Neural progenitor cell (in vitro differentiated cells): ENCODE data around the gene LPCAT2. TPM values are rescaled to one million over a fixed set of nuclear protein-coding genes. Genes with fewer than 3 reads are reported as not detected.

ENCODE experiments used
- DNase-seq: peaks from one replicate; pipeline ENCODE4 v3.0.0-alpha.2; 2016; ENCODE audit warnings: low spot score
- H2AFZ ChIP-seq: fragments of 200-600 bp; sonication (generic); replicated peaks from 2 replicates; pipeline ENCODE4 v1.6.1; 2016; ENCODE audit warnings: antibody characterized with exemption
- H3F3A ChIP-seq: fragments of 200-600 bp; sonication (generic); 2 replicates; pipeline ENCODE4 v1.6.1; 2016; ENCODE audit warnings: antibody characterized with exemption, low read depth
- H3K27ac ChIP-seq: fragments of 200-600 bp; sonication (generic); 2 replicates; pipeline ENCODE4 v1.5.1; 2016; ENCODE audit warnings: mild to moderate bottlenecking
- H3K27me3 ChIP-seq: fragments of 200-600 bp; sonication (generic); 2 replicates; pipeline ENCODE4 v1.6.1; 2016; ENCODE audit warnings: mild to moderate bottlenecking, moderate library complexity
- H3K36me3 ChIP-seq: fragments of 200-600 bp; sonication (generic); 2 replicates; pipeline ENCODE4 v1.5.1; 2016
- H3K4me1 ChIP-seq: fragments of 200-600 bp; sonication (generic); 2 replicates; pipeline ENCODE4 v1.6.1; 2016; ENCODE audit warnings: mixed run types
- H3K4me2 ChIP-seq: fragments of 200-600 bp; sonication (generic); 2 replicates; pipeline ENCODE4 v1.6.1; 2016
- H3K4me3 ChIP-seq: fragments of 200-600 bp; sonication (generic); 2 replicates; pipeline ENCODE4 v1.5.1; 2016
- H3K79me2 ChIP-seq: fragments of 200-600 bp; sonication (generic); 2 replicates; pipeline ENCODE4 v1.6.1; 2016; ENCODE audit warnings: low read depth
- H3K9ac ChIP-seq: fragments of 200-600 bp; sonication (generic); 2 replicates; pipeline ENCODE4 v1.6.1; 2016
- H3K9me3 ChIP-seq: fragments of 200-600 bp; sonication (generic); 2 replicates; pipeline ENCODE4 v1.5.1; 2016; ENCODE audit warnings: low read depth
- H4K20me1 ChIP-seq: fragments of 200-600 bp; sonication (generic); 2 replicates; pipeline ENCODE4 v1.6.1; 2016; ENCODE audit warnings: low read depth
- H3K27ac Mint-ChIP-seq: 3 replicates; pipeline ENCODE4 v1.8.0; 2021; ENCODE audit warnings: mixed read lengths
- H3K27me3 Mint-ChIP-seq: 2 replicates; pipeline ENCODE4 v1.8.0; 2022; ENCODE audit warnings: low read depth, mild to moderate bottlenecking, inconsistent platforms, moderate library complexity, mixed read lengths; ENCODE audit not compliant: insufficient read depth
- H3K36me3 Mint-ChIP-seq: 3 replicates; pipeline ENCODE4 v1.8.0; 2021; ENCODE audit warnings: mixed read lengths
- H3K4me1 Mint-ChIP-seq: 3 replicates; pipeline ENCODE4 v1.8.0; 2021; ENCODE audit warnings: mixed read lengths
- H3K4me3 Mint-ChIP-seq: 3 replicates; pipeline ENCODE4 v1.8.0; 2021; ENCODE audit warnings: mild to moderate bottlenecking, moderate library complexity, mixed read lengths
- H3K9me3 Mint-ChIP-seq: 3 replicates; pipeline ENCODE4 v1.8.0; 2020; ENCODE audit warnings: mixed read lengths
- CTCF ChIP-seq: fragments of 200-600 bp; sonication (generic); IDR thresholded peaks from 2 replicates; pipeline ENCODE4 v1.5.1; 2017; ENCODE audit warnings: antibody characterized with exemption, mild to moderate bottlenecking
- EZH2 ChIP-seq: fragments of 200-600 bp; sonication (generic); IDR thresholded peaks from 2 replicates; pipeline ENCODE4 v1.6.1; 2017; ENCODE audit warnings: antibody characterized with exemption, mild to moderate bottlenecking, moderate library complexity
- EZH2phosphoT487 ChIP-seq: fragments of 200-600 bp; sonication (generic); IDR thresholded peaks from 2 replicates; pipeline ENCODE4 v1.6.1; 2017; ENCODE audit warnings: antibody characterized with exemption
- total RNA-seq: library from RNA; depleted of rRNA; stranded (reverse); fragments of >200 nt; gene quantifications from 2 replicates; pipeline ENCODE4 v1.2.3, GENCODE V29; 2015; ENCODE audit warnings: low replicate concordance

The LPCAT2 gene
- total RNA-seq, 1 donor from 2014 or later: 14.2 TPM

GRCh38 chr16:55498101-55498500 is 10.8 kb upstream of the LPCAT2 start:
- H3K4me2 ChIP-seq: no peak overlapping the region
- peaks cover 9% of the 10 kb centered on the region for H3K4me1 ChIP-seq
- no peaks in the 10 kb centered on the region for H3K27me3 ChIP-seq
- Mint-ChIP-seq H3K9me3 (no peaks in the 10 kb centered on the region), H3K4me3 (no peak overlapping the region), H3K27me3 (no peaks in the 10 kb centered on the region), H3K4me1 (peaks cover 50% of the 10 kb centered on the region), H3K27ac (no peak overlapping the region), H3K36me3 (peaks cover 10% of the 10 kb centered on the region)
- peaks cover 6% of the 10 kb centered on the region for H3F3A ChIP-seq
- no peaks in the 10 kb centered on the region for H3K9me3 ChIP-seq
- no peak overlapping the region for H3K27ac ChIP-seq
- no peak overlapping the region for H3K9ac ChIP-seq
- no peak for TF ChIP-seq EZH2phosphoT487
- no peak for TF ChIP-seq CTCF
- no peak for TF ChIP-seq EZH2
- no peaks in the 10 kb centered on the region for H3K36me3 ChIP-seq
- no peaks in the 10 kb centered on the region for H3K79me2 ChIP-seq
- H4K20me1 ChIP-seq: no peaks in the 10 kb centered on the region
- H3K4me3 ChIP-seq: no peak overlapping the region
- H2AFZ ChIP-seq: no peak overlapping the region
- DNase-seq: no peak

- Mint-ChIP-seq H3K27ac (peak overlapping the region; percentile 81), H3K27me3 (no peaks in the 10 kb centered on the region), H3K36me3 (peaks cover 9% of the 10 kb centered on the region), H3K4me1 (peaks cover 56% of the 10 kb centered on the region), H3K4me3 (no peak overlapping the region), H3K9me3 (no peaks in the 10 kb centered on the region)
- TF ChIP-seq EZH2: no peak
- TF ChIP-seq CTCF: no peak
- no peak for TF ChIP-seq EZH2phosphoT487
- peaks cover 6% of the 10 kb centered on the region for H3F3A ChIP-seq
- DNase-seq: no peak
- H3K79me2 ChIP-seq: no peaks in the 10 kb centered on the region
- H3K36me3 ChIP-seq: no peaks in the 10 kb centered on the region
- H3K4me2 ChIP-seq: no peak overlapping the region
- H3K27me3 ChIP-seq: no peaks in the 10 kb centered on the region
- H3K9me3 ChIP-seq: no peaks in the 10 kb centered on the region
- H4K20me1 ChIP-seq: no peaks in the 10 kb centered on the region
- peaks cover 10% of the 10 kb centered on the region for H3K4me1 ChIP-seq
- H2AFZ ChIP-seq: no peak overlapping the region
- no peak overlapping the region for H3K4me3 ChIP-seq
- H3K27ac ChIP-seq: no peak overlapping the region
- no peak overlapping the region for H3K9ac ChIP-seq
Measured at GRCh38 chr16:55499281-55499680, 9.6 kb upstream of the LPCAT2 start.

GRCh38 chr16:55499951-55500529 is 8.8 kb upstream of the LPCAT2 start:
- no peaks in the 10 kb centered on the region for H4K20me1 ChIP-seq
- no peaks in the 10 kb centered on the region for H3K9me3 Mint-ChIP-seq
- peaks cover 6% of the 10 kb centered on the region for H3F3A ChIP-seq
- peak overlapping the region; percentile 93 for H3K27ac Mint-ChIP-seq
- peaks cover 9% of the 10 kb centered on the region for H3K36me3 Mint-ChIP-seq
- peak overlapping the region; percentile 66 for H3K4me3 Mint-ChIP-seq
- H3K9ac ChIP-seq: no peak overlapping the region
- no peak overlapping the region for H3K27ac ChIP-seq
- H3K4me3 ChIP-seq: no peak overlapping the region
- no peaks in the 10 kb centered on the region for H3K27me3 Mint-ChIP-seq
- no peaks in the 10 kb centered on the region for H3K27me3 ChIP-seq
- peaks cover 50% of the 10 kb centered on the region for H3K4me1 Mint-ChIP-seq
- TF ChIP-seq EZH2phosphoT487: no peak
- TF ChIP-seq CTCF: no peak
- TF ChIP-seq EZH2: no peak
- H3K4me2 ChIP-seq: no peak overlapping the region
- no peaks in the 10 kb centered on the region for H3K36me3 ChIP-seq
- no peaks in the 10 kb centered on the region for H3K9me3 ChIP-seq
- H3K4me1 ChIP-seq: peaks cover 10% of the 10 kb centered on the region
- no peaks in the 10 kb centered on the region for H3K79me2 ChIP-seq
- H2AFZ ChIP-seq: no peak overlapping the region
- DNase-seq: peak; percentile 49
